Vagina (tissue), 2 donors: ENCODE results near the gene CSTPP1.
"Not testable (repeated sequence)": the region's sequence is repeated elsewhere in the genome, so short reads cannot be mapped to it uniquely, and the experiment has no call there.

Source experiments
- POLR2A ChIP-seq, 2 donors: fragments of 450-650 bp; IDR thresholded peaks; one replicate each; pipeline ENCODE4 v1.6.1; 2017; ENCODE audit warnings: antibody characterized with exemption in 2 of 2, mild to moderate bottlenecking in 2 of 2, moderate library complexity in 2 of 2
- POLR2AphosphoS5 ChIP-seq, 2 donors: sonication (generic); formaldehyde crosslinking; IDR thresholded peaks; one replicate each; pipeline ENCODE4 v1.9.0; 2017; ENCODE audit warnings: antibody characterized with exemption in 2 of 2, mild to moderate bottlenecking in 2 of 2, low read depth in 1 of 2; ENCODE audit not compliant: insufficient read depth in 1 of 2
- TF ChIP-seq, protein P1 (sequence below), 3 experiments: fragments of 450-650 bp in 2 of 3; fragments of 200-600 bp in 1 of 3; sonication (generic) in 1 of 3; IDR thresholded peaks; one replicate each; pipeline ENCODE4 v1.5.1; 2017 to 2019; ENCODE audit warnings: antibody characterized with exemption in 3 of 3, mild to moderate bottlenecking in 2 of 3, moderate library complexity in 2 of 3

DNA sequence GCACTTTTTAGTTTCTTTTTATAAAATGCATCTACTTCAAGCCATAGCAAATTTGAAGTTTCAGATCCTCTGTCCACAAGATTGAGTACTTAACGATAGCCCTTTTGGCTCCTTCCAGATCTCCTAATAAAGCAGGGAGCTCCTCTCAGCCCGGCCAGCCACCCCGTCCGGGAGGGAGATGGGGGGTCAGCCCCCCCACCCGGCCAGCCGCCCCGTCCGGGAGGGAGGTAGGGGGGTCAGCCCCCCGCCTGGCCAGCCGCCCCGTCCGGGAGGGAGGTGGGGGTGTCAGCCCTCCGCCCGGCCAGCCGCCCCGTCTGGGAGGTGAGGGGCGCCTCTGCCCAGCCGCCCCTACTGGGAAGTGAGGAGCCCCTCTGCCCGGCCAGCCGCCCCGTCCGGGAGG is 160.3 kb downstream of the CSTPP1 start:
- TF ChIP-seq, protein P1, sequence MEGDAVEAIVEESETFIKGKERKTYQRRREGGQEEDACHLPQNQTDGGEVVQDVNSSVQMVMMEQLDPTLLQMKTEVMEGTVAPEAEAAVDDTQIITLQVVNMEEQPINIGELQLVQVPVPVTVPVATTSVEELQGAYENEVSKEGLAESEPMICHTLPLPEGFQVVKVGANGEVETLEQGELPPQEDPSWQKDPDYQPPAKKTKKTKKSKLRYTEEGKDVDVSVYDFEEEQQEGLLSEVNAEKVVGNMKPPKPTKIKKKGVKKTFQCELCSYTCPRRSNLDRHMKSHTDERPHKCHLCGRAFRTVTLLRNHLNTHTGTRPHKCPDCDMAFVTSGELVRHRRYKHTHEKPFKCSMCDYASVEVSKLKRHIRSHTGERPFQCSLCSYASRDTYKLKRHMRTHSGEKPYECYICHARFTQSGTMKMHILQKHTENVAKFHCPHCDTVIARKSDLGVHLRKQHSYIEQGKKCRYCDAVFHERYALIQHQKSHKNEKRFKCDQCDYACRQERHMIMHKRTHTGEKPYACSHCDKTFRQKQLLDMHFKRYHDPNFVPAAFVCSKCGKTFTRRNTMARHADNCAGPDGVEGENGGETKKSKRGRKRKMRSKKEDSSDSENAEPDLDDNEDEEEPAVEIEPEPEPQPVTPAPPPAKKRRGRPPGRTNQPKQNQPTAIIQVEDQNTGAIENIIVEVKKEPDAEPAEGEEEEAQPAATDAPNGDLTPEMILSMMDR (IDR thresholded peaks at IDR 0.05) = not testable (repeated sequence)
- TF ChIP-seq POLR2A (IDR thresholded peaks at IDR 0.05); POLR2AphosphoS5 (IDR thresholded peaks at IDR 0.05; ENCODE audit: insufficient read depth in 1 of 2, low read depth in 1 of 2): not testable (repeated sequence)
